Stimulated activated CD4-positive, alpha-beta T cell treated with anti-CD3 and anti-CD28 coated beads, Interleukin-4, amount 100 ng/mL, for 1 hour (primary cell): Measurements from ENCODE around the gene TRIM72.
"Not testable (repeated sequence)": the region's sequence is repeated elsewhere in the genome, so short reads cannot be mapped to it uniquely, and the experiment has no call there.

Experiments
- DNase-seq: peaks from one replicate; pipeline ENCODE4 v3.0.0-alpha.2; 2020

TRIM72 gene

GRCh38 chr16:31216422-31217135, 2.7 kb downstream of the TRIM72 start, which contains the start of gene PYDC1:
Gene PYDC1, minus strand, starts transcription at chr16:31217135. Its CDS starts 107 bp downstream, at chr16:31217028.
- DNase-seq = no peak

- DNase-seq = no peak
Observed at GRCh38 chr16:31217136-31217530, 3.2 kb downstream of the TRIM72 start.

GRCh38 chr16:31219154-31219741, 5.3 kb downstream of the TRIM72 start:
- no peak for DNase-seq

GRCh38 chr16:31221357-31222160, 7.6 kb downstream of the TRIM72 start:
- DNase-seq = no peak

- DNase-seq = no peak
Observed at GRCh38 chr16:31223044-31223443, 9.1 kb downstream of the TRIM72 start.

- DNase-seq = no peak
Observed at GRCh38 chr16:31224092-31224955, 10.4 kb downstream of the TRIM72 start.

- DNase-seq = no peak
Observed at GRCh38 chr16:31225193-31225592, 11.3 kb downstream of the TRIM72 start.

- DNase-seq = no peak
Observed at GRCh38 chr16:31228206-31228605, 14.3 kb downstream of the TRIM72 start.

- no peak for DNase-seq
Observed at GRCh38 chr16:31229501-31229900, 15.6 kb downstream of the TRIM72 start.

- no peak for DNase-seq
Observed at GRCh38 chr16:31238041-31238440, 24.1 kb downstream of the TRIM72 start.

GRCh38 chr16:31242206-31242605, 28.3 kb downstream of the TRIM72 start:
- DNase-seq = no peak

GRCh38 chr16:31243734-31244670, 30.1 kb downstream of the TRIM72 start:
- DNase-seq = no peak

GRCh38 chr16:31245598-31245997, 31.7 kb downstream of the TRIM72 start:
- DNase-seq = not testable (repeated sequence)

GRCh38 chr16:31246296-31246695, 32.4 kb downstream of the TRIM72 start:
- no peak for DNase-seq

- no peak for DNase-seq
Observed at GRCh38 chr16:31248344-31248743, 34.4 kb downstream of the TRIM72 start.

- no peak for DNase-seq
Observed at GRCh38 chr16:31250782-31251384, 37.0 kb downstream of the TRIM72 start.

- DNase-seq = no peak
Observed at GRCh38 chr16:31251435-31251834, 37.5 kb downstream of the TRIM72 start.

- DNase-seq = peak; percentile 9
Observed at GRCh38 chr16:31253642-31254045, 39.7 kb downstream of the TRIM72 start.

- DNase-seq = no peak
Observed at GRCh38 chr16:31256466-31256865, 42.5 kb downstream of the TRIM72 start.

- DNase-seq = no peak
Observed at GRCh38 chr16:31258366-31258765, 44.4 kb downstream of the TRIM72 start.
